HG03280 (cell line): ENCODE results near the gene ZHX3.

Experiments
- ATAC-seq: cut with Tn5 transposase; IDR thresholded peaks from one replicate; pipeline ENCODE4 v1.9.1; 2021; ENCODE audit warnings: mild to moderate bottlenecking, moderate library complexity; ENCODE audit not compliant: unreplicated experiment

ZHX3 gene

DNA sequence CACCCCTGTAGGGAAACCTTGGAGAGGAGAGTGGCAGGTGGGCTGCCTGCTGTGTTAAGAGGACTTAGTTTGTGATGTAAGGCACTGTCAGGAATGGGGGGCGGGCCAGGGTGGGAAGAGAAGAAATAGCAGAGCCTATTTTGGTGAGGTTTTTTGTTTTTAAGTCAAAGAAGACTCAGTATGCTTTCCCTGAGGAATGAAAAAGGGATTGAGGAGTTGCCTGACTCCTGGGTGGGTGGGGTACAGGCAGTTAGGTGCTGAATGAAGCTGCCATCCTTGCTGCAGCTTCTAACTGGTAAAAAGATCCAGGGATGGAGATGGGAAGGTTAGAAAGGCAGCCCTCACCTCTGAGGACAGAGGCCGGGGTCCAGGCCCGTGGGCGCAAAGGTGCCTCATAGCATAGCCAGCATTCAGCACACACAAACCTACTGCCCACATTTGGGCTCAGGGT is 142.3 kb downstream of the ZHX3 start:
- no peak for ATAC-seq

DNA sequence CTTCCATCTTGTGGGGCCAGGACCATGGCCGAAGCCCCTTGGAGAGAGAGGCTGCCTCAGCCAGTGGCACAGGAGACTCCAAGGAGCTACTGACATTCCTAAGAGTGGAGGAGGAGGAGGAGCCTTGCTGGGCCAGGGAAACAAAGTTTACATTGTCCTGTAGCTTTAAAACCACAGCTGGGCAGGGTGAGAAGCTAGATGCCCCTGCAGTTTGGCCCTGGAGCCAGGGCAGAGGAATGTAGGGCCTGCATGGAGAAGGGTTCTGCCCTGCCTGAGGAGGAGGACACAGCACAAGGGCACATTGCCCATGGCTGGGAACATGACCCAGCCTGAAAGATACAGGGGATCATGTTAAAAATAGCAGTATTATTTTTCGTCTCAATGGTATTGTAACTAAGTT is 142.7 kb downstream of the ZHX3 start:
- no peak for ATAC-seq

DNA sequence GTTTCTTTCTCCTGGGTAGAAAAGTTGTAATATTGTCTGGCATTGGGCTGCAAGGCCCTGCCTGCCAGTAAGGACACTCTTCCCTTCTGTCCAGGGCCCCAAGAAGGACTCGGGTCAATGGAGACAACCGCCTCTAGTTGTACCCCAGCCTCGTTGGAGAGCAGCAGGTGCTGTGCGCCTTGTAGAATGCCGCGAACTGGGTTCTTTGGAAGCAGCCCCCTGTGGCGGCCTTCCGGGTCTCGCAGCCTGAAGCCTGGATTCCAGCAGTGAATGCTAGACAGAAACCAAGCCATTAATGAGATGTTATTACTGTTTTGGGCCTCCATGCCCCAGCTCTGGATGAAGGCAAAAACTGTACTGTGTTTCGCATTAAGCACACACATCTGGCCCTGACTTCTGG is 143.2 kb downstream of the ZHX3 start:
- no peak for ATAC-seq

DNA sequence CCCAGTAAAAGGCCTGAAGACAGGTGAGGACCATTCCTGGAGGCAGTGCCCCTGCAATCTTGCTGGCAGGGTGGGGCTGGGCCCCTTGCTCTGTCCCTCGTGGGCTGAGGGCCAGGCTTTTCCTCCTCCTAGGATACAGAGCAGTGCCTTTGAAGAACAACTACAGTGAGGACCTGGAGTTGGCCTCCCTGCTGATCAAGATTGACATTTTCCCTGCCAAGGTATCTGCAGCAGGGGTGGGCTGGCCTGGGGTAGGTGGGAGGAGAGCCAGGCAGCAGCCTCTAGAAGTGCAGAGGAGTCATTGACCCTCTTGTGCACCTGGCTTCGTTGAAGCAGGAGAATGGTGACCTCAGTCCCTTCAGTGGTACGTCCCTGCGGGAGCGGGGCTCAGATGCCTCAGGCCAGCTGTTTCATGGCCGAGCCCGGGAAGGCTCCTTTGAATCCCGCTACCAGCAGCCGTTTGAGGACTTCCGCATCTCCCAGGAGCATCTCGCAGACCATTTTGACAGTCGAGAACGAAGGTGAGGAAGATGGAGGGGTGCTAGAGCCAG is 143.7 kb downstream of the ZHX3 start:
- no peak for ATAC-seq

DNA sequence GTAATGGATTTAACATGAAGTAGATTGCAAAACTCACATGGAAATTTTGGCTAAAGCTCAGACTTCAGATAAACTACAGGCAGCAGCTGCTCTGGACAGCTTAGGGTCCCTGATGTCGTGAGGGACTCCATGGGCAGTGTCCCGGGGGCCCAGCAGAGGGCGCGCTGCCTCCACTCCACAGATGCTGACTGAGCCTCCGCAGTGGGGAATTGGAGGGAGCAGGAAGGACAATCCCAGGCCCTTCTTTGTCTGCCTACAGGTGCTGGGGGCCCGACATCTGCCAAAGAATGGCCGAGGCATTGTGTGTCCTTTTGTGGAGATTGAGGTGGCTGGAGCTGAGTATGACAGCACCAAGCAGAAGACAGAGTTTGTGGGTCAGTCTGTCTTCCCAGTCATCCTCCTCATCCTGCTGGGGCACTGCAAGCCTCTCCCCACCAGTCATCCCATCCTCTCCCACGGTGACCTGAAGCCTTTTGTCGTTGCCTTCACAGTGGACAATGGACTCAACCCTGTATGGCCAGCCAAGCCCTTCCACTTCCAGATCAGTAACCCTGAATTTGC is 144.3 kb downstream of the ZHX3 start:
- ATAC-seq, result peak; percentile 55

DNA sequence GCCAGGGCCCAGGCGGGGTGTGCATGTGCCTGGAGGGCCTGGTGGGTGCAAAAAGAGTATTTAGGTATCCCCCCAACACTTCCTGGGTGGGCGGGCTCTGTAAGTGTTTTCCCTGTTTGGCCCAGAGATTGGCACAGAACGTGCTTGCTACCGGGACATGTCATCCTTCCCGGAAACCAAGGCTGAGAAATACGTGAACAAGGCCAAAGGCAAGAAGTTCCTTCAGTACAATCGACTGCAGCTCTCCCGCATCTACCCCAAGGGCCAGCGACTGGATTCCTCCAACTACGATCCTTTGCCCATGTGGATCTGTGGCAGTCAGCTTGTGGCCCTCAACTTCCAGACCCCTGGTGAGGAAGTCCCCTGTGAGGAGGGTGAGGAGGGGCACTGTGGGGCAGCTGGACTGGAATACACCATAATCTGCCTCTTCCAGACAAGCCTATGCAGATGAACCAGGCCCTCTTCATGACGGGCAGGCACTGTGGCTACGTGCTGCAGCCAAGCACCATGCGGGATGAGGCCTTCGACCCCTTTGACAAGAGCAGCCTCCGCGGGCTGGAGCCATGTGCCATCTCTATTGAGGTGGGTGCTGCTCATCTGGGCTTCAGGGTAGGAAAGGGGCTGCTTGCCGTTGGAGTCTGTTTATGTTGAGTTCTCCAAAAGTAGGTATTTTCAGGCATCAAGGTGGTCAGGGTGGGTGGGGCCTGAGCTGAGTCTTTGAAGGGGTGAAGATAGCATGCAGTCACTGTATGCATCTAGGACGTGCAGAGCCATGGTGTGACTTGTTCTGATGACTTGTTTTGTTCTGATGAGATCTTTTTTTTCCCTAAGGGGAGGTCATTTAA is 145.0 kb downstream of the ZHX3 start:
- ATAC-seq, result no peak

DNA sequence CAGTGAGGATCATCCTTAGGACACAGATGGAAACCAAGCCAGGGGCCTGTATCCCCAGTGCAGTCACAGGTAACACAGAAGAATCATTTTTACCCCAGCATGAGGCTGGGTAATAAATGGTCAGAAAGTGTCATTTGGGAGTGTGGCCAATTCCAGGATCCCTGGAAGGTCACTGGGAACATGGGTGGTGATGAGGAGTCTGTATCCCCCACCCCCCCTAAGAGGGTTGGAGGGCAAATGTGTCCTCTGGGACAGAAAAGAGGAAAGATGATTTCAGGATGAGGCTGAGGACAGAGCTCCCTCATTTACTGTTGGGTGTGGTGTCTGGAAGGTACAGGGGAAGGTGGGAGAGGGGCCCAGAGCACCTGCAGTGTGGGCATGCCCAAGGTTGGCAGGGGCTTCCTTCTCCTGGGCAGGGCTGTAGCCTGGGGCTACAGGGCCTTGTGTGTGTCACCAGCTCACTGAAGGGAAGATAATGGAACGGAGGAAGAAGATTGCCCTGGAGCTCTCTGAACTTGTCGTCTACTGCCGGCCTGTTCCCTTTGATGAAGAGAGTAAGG is 145.7 kb downstream of the ZHX3 start:
- no peak for ATAC-seq

DNA sequence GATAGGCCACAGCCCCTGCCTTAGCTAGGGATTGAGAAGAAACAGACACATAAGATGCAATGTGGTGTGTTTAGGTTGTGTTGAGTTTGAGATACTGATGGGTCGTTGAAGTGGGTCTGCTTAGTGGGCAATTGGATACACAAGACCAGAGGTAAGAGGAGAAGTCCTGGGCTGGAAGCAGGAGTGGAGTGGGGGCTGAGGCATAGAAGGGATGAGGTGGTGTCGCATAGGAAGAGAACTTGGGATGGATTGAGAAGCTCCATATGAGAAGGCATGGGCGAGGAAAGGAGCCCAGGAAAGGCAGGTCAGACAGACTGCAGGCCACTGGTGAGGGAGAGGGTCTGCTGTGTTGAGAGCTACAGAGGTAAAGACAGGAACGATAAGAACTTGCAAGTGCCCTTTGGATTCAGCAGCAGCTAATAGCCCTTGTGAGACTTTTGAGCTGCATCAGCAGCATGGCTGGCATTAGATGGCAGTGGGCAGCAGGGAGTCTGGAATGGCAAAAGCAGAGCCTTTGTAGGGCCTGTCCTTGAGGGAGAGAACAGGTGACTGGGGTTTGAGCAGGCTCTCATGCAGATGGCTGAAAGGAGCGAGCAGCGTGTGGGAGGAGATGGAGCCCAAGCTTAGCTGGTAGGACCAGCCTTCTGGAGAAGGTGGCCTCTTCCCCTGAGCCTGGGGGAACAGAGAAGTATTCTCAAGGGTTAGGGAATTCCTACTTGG is 147.0 kb downstream of the ZHX3 start:
- ATAC-seq, result no peak

DNA sequence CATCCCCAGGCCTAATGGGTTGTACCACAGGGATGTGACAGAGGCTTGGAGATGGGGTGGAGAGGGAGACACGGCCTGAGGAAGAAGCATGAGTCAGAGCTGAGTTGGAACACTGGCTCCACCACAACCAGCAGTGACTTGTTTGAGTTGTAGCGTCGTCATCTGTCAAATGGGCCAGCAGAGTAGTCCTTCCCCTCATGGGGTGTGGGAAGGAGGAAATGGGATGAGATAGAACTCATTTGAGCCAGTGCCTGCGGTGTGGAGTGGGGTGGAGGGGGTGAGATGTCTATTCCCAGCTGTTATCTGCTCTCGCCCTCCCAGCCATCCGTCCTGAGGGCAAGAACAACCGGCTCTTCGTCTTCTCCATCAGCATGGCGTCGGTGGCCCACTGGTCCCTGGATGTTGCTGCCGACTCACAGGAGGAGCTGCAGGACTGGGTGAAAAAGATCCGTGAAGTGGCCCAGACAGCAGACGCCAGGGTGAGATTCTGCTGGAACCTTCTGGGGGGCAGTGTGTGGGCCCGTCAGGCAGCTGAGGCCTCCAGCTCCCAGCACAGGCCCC is 147.7 kb downstream of the ZHX3 start:
- ATAC-seq, result no peak

DNA sequence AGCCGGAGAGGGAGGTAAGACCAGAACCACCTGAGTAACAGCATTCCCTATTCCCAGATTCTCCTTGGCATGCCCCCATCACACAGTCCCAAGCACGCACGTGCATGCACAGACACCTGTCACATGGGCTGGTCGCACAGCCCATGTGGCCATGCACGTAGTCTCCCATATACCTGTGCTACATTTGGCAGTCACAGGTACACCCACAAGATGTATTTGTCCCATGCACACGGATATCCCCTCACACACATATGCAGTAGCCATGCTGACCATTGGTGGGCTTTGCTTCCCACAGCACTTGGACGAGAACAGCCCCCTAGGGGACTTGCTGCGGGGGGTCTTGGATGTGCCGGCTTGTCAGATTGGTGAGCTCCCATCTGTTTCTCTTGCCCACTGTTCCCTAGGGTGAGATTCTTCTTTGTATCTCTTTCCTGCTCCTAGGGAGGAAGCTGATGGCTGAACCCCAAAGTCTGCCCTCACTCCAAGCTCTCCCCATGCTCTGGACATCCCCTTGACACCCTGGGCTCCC is 148.3 kb downstream of the ZHX3 start:
- no peak for ATAC-seq

DNA sequence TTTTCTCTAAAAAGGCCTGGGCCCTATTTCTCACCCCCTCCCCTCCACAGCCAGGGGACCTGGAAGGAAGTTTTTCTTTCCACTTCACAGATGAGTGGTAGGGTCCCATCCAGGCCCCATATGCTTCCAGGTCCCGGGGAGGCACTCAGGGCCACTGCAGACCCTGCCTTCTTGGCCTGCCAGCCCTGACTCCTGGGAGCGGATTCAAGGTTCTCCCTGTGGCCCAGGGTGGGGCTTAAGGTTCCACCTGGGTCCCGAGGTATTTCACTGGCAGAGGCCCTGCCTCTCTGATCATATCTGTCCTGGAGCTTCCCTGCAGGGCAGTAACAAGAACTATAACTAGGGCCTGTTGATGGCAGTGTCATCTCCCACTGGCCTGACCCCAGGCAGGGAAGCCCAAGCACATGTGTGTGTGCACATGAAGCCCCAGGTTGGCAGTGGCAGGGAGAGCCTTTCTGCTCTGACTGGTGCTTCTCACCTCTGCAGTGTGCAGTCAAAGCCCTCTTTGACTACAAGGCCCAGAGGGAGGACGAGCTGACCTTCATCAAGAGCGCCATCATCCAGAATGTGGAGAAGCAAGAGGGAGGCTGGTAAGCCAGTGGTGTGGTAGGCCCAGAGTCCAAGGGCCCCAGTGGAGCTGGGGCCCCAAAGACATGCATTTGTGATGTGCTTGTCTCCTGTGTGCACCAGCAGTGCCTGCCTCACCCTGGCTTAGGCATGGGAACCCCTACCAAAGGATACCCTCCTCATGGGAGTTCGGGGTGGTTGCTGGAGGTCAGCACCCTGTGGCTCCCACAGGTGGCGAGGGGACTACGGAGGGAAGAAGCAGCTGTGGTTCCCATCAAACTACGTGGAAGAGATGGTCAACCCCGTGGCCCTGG is 149.0 kb downstream of the ZHX3 start:
- no peak for ATAC-seq

DNA sequence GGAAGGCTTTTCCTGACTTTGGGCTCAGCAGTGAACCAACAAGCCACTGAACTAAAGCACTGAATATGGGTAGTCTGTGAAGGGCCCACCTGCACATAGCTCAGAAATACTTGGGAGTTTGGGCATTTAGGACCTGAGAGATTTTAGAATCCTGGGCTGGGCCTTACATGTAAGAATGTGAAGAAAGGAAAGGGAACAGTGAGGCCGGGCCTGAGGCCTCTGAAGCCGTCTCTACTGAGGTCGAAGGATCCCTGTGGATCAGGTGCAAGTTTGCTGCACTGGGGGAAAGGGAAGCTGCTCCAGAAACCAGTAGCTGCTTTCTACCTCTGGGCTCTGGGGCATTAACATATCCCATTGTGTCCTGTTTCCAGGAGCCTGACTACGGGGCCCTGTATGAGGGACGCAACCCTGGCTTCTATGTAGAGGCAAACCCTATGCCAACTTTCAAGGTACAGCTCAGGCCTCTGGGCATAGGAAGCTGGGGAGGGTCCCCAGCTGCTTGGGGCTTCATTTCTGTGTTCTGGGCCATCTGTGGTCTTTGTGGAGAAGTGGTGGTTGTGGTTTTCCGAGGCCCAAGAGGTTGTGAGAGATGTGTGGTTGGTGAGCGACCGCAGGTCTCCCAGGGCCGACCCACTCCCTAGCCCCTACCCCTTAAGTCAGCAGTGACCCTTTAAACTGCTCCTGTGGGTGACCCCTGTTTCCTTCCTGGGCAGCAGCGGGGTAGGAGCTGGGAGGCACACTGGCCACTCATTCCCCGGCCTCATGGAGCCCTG is 149.9 kb downstream of the ZHX3 start:
- ATAC-seq, result no peak

DNA sequence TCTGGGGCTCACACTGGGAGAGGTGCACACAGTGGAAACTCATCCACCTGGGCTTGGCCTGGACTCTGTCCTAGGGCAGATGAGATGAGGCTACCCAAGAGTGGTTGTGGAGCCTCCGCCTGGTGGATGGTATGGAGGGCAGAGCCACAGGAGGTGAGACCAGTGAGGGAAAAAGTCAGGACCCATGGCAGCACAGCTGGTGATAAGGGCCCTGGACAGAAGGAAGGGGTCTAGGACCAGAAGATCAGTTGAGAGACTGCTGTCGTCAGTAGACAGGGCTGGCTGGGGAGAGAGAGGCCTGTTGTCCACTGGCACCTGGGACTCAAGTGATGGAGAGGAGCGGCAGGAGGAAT is 150.4 kb downstream of the ZHX3 start:
- ATAC-seq, result no peak

DNA sequence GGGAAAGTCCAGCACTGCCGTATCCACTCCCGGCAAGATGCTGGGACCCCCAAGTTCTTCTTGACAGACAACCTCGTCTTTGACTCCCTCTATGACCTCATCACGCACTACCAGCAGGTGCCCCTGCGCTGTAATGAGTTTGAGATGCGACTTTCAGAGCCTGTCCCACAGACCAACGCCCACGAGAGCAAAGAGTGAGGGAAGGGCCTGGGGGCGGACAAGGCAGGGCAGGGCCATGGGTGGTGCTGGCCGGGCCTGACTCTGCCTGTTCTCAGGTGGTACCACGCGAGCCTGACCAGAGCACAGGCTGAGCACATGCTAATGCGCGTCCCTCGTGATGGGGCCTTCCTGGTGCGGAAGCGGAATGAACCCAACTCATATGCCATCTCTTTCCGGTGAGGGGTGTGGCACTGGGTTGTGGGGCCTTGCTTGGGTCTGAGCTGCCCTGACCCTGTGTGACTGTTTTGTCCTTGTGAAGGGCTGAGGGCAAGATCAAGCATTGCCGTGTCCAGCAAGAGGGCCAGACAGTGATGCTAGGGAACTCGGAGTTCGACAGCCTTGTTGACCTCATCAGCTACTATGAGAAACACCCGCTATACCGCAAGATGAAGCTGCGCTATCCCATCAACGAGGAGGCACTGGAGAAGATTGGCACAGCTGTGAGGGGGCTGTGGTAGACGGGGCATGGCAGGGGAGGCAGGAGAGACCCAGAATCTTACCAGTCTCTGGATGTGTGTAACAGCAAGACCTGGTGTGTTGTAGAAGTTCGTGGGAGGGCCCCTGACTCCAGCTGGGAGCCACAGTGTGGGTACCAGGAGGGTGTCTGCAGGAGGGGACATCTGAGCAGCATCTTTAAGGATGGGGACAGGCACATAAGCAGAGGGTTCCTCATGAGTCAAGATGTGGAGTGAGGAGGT is 151.1 kb downstream of the ZHX3 start:
- ATAC-seq, result no peak

DNA sequence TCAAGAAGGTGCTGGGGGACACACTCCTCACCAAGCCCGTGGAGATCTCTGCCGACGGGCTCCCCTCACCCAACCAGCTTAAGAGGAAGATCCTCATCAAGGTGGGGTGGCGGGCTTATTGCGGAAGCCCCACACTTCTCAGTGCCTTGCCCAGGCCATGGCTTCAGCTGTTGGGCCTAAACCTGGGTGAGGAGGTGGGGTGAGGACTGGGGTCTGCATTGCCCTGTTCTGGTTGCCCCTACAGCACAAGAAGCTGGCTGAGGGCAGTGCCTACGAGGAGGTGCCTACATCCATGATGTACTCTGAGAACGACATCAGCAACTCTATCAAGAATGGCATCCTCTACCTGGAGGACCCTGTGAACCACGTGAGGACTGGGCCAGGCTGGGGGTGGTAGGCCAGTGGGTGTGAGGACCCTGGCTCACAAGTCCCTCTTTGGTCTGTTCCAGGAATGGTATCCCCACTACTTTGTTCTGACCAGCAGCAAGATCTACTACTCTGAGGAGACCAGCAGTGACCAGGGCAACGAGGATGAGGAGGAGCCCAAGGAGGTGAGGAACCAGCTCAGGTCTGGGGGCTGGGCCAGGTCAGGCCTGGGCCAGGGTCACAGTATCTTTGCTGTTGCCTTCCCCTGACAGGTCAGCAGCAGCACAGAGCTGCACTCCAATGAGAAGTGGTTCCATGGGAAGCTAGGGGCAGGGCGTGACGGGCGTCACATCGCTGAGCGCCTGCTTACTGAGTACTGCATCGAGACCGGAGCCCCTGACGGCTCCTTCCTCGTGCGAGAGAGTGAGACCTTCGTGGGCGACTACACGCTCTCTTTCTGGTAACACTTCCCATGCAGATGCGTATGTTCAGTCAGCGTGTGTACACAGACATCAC is 152.3 kb downstream of the ZHX3 start:
- no peak for ATAC-seq

DNA sequence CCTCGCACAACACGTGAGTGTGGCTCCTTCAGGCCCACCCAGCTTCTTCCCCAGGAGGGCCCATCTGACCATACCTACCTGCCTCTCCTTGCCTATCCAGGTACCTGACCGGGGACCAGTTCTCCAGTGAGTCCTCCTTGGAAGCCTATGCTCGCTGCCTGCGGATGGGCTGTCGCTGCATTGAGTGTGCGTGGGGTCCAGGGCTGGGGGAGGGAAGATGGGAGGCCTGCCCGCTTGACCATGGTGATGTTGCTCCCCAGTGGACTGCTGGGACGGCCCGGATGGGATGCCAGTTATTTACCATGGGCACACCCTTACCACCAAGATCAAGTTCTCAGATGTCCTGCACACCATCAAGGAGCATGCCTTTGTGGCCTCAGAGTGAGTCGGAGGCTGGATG is 153.7 kb downstream of the ZHX3 start:
- ATAC-seq, result no peak

DNA sequence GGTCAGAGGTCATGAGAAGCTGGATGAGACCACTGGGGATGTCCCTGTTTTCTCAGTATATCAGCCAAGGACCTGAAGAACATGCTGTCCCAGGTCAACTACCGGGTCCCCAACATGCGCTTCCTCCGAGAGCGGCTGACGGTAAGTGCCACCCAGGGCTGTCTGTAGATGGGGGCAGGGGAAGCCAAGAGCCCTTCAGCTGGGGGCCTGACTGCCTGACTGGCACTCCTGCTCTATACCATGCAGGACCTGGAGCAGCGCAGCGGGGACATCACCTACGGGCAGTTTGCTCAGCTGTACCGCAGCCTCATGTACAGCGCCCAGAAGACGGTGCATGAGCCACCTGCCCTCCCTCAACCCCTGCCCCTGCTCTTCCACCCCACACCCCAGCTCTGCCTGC is 155.1 kb downstream of the ZHX3 start:
- ATAC-seq, result no peak
